ENCODE results near the gene TBC1D22A.
A peak's percentile ranks its signal among the peaks of the same experiment; 100 is the strongest.

TBC1D22A gene

GRCh38 chr22:46835693-46836092 is 73.2 kb downstream of the TBC1D22A start:
- TF ChIP-seq, protein P1, sequence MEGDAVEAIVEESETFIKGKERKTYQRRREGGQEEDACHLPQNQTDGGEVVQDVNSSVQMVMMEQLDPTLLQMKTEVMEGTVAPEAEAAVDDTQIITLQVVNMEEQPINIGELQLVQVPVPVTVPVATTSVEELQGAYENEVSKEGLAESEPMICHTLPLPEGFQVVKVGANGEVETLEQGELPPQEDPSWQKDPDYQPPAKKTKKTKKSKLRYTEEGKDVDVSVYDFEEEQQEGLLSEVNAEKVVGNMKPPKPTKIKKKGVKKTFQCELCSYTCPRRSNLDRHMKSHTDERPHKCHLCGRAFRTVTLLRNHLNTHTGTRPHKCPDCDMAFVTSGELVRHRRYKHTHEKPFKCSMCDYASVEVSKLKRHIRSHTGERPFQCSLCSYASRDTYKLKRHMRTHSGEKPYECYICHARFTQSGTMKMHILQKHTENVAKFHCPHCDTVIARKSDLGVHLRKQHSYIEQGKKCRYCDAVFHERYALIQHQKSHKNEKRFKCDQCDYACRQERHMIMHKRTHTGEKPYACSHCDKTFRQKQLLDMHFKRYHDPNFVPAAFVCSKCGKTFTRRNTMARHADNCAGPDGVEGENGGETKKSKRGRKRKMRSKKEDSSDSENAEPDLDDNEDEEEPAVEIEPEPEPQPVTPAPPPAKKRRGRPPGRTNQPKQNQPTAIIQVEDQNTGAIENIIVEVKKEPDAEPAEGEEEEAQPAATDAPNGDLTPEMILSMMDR (IDR thresholded peaks at IDR 0.05) = no peak

DNA sequence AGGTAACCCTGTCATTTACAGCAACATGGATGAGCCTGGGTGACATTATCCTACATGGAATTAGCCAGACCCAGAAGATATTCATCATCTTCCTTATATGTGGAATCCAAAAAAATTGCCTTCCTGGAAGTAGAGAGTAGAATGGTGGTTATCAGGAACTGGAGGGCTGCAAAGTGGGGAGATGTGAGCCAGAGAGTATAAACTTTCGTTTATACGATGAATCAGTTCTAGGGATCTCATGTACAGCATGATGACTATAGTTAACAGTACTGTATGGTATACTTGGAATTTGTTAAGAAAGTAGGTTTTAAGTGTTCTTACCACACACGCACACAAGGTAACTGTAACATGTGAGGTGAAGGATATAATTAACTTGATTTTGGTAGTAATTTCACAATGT is 79.1 kb downstream of the TBC1D22A start:
- TF ChIP-seq, protein P1 (IDR thresholded peaks at IDR 0.05) = no peak

- TF ChIP-seq, protein P1 (IDR thresholded peaks at IDR 0.05) = no peak
Observed at GRCh38 chr22:46842606-46843005, 80.2 kb downstream of the TBC1D22A start.

GRCh38 chr22:46843821-46844255 is 81.4 kb downstream of the TBC1D22A start:
- TF ChIP-seq, protein P1 (IDR thresholded peaks at IDR 0.05) = no peak

DNA sequence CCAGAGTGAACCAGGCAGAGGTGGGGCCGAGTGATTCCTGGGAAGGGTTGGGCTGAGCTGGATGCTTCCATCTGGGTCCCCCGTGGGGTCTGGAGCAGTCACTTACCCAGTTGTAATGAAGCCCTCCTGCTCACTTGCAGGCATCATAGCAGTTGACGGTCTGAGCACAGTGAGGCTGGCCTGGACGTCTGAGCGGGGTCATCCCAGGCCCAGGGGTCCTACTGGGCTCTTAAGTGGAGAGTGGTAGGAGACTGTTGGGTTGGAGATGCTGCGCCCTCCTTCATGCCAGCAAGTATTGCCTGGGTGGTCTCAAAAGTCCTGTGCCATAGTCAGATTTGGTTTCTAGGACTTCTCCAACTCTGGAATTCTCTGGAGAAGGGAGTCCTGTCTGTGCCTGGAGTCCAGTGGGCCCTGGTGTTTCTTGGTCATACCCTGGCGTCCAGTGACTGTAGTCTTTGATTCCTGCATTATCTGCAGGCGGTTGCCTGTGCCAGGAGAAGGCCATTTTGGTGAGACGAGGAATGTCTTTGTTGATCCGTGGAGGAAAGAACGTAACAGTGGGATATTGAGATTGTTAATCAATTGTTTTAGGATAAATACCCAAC is 82.3 kb downstream of the TBC1D22A start:
- TF ChIP-seq, protein P1 (IDR thresholded peaks at IDR 0.05) = no peak

- TF ChIP-seq, protein P1 (IDR thresholded peaks at IDR 0.05) = peak; percentile 48; the same call in 1 of the 2 replicates
Observed at GRCh38 chr22:46845296-46846149, 83.1 kb downstream of the TBC1D22A start.

- TF ChIP-seq, protein P1 (IDR thresholded peaks at IDR 0.05) = no peak
Observed at GRCh38 chr22:46846150-46846831, 83.8 kb downstream of the TBC1D22A start.
